Activated CD4-positive, alpha-beta T cell treated with anti-CD3 and anti-CD28 coated beads, Interleukin-2, amount 10 ng/mL, durations not matched to agents 24 days and 14 days (primary cell): ENCODE results near the gene CHSY3. TPM values are rescaled to one million over a fixed set of nuclear protein-coding genes. Genes with fewer than 3 reads are reported as not detected.
"Not testable (repeated sequence)": the region's sequence is repeated elsewhere in the genome, so short reads cannot be mapped to it uniquely, and the experiment has no call there.

Source experiments
- DNase-seq: peaks from one replicate; pipeline ENCODE4 v3.0.0; 2022
- H3K27ac Mint-ChIP-seq: one replicate; pipeline ENCODE4 v1.8.0; 2022; ENCODE audit warnings: mild to moderate bottlenecking, mixed read lengths
- H3K27me3 Mint-ChIP-seq: one replicate; pipeline ENCODE4 v1.8.0; 2022; ENCODE audit warnings: mixed read lengths
- H3K36me3 Mint-ChIP-seq: one replicate; pipeline ENCODE4 v1.8.0; 2022; ENCODE audit warnings: low read depth, mild to moderate bottlenecking, mixed read lengths
- H3K4me1 Mint-ChIP-seq: one replicate; pipeline ENCODE4 v1.8.0; 2021; ENCODE audit warnings: mixed read lengths
- H3K4me3 Mint-ChIP-seq: one replicate; pipeline ENCODE4 v1.8.0; 2022; ENCODE audit warnings: mild to moderate bottlenecking, moderate library complexity, mixed read lengths
- H3K9me3 Mint-ChIP-seq: one replicate; pipeline ENCODE4 v1.8.0; 2021; ENCODE audit warnings: mixed read lengths
- intact Hi-C: fragments of 100-400 bp; cut with micrococcal nuclease; formaldehyde crosslinking; loops from one replicate; pipeline ENCODE4 v1.15.1; 2023
- total RNA-seq: library from RNA; stranded (reverse); gene quantifications from 2 replicates; pipeline ENCODE4 v1.2.3, GENCODE V29; 2022

Gene CHSY3
- total RNA-seq, 1 donor from 2014 or later: not detected

- H3K27me3 Mint-ChIP-seq: no peaks in the 10 kb centered on the region
- H3K9me3 Mint-ChIP-seq: no peaks in the 10 kb centered on the region
- no peaks in the 10 kb centered on the region for H3K4me1 Mint-ChIP-seq
- no peak overlapping the region for H3K27ac Mint-ChIP-seq
- DNase-seq: no peak
- H3K36me3 Mint-ChIP-seq: no peaks in the 10 kb centered on the region
- H3K4me3 Mint-ChIP-seq: no peak overlapping the region
- intact Hi-C loops: no loop called here
These were observed 312.0 kb downstream of the CHSY3 start for GRCh38 chr5:130216286-130216685.

GRCh38 chr5:130222573-130222972 lies 318.3 kb downstream of the CHSY3 start:
- H3K27me3 Mint-ChIP-seq: no peaks in the 10 kb centered on the region
- intact Hi-C loops: no loop called here
- DNase-seq: no peak

GRCh38 chr5:130226556-130226955 lies 322.3 kb downstream of the CHSY3 start:
- H3K27me3 Mint-ChIP-seq, H3K9me3 Mint-ChIP-seq, H3K36me3 Mint-ChIP-seq, DNase-seq, intact Hi-C loops, H3K4me1 Mint-ChIP-seq, H3K27ac Mint-ChIP-seq, H3K4me3 Mint-ChIP-seq: not testable (repeated sequence)

More at GRCh38 chr5:130222573-130222972, 318.3 kb downstream of the CHSY3 start:
- Mint-ChIP-seq H3K36me3 (no peaks in the 10 kb centered on the region), H3K27ac (no peak overlapping the region), H3K4me3 (no peak overlapping the region), H3K4me1 (no peaks in the 10 kb centered on the region), H3K9me3 (no peaks in the 10 kb centered on the region)

GRCh38 chr5:130227699-130228098 lies 323.4 kb downstream of the CHSY3 start:
- no peaks in the 10 kb centered on the region for H3K36me3 Mint-ChIP-seq
- H3K4me1 Mint-ChIP-seq: no peaks in the 10 kb centered on the region
- intact Hi-C loops: no loop called here
- no peaks in the 10 kb centered on the region for H3K27me3 Mint-ChIP-seq
- H3K9me3 Mint-ChIP-seq: no peaks in the 10 kb centered on the region
- H3K4me3 Mint-ChIP-seq: no peak overlapping the region
- H3K27ac Mint-ChIP-seq: no peak overlapping the region
- no peak for DNase-seq

GRCh38 chr5:130231786-130232185 lies 327.5 kb downstream of the CHSY3 start:
- H3K4me3 Mint-ChIP-seq: no peak overlapping the region
- no peaks in the 10 kb centered on the region for H3K36me3 Mint-ChIP-seq
- H3K27me3 Mint-ChIP-seq: no peaks in the 10 kb centered on the region
- intact Hi-C loops: no loop called here
- no peak overlapping the region for H3K27ac Mint-ChIP-seq
- DNase-seq: no peak
- H3K9me3 Mint-ChIP-seq: no peaks in the 10 kb centered on the region
- H3K4me1 Mint-ChIP-seq: no peaks in the 10 kb centered on the region

- no peaks in the 10 kb centered on the region for H3K27me3 Mint-ChIP-seq
- no peak for DNase-seq
- no peaks in the 10 kb centered on the region for H3K9me3 Mint-ChIP-seq
- no peak overlapping the region for H3K27ac Mint-ChIP-seq
- H3K36me3 Mint-ChIP-seq: no peaks in the 10 kb centered on the region
- no peaks in the 10 kb centered on the region for H3K4me1 Mint-ChIP-seq
- no peak overlapping the region for H3K4me3 Mint-ChIP-seq
- intact Hi-C loops: no loop called here
These were observed 330.6 kb downstream of the CHSY3 start for GRCh38 chr5:130234816-130235215.

Other genes with a start within 250 kb of the CHSY3 start
- gene MINAR2, start 156.4 kb upstream of the CHSY3 start, total RNA-seq: not detected in 2 replicates